HEK293 (cell line): ENCODE measurements around the gene CLINT1.

Experiments used
- CTCF ChIA-PET: fragments of 350-600 bp; formaldehyde crosslinking; extraction: SDS; loops from one replicate; lab custom pipeline; 2021; ENCODE audit warnings: antibody characterized with exemption; lab: Yijun Ruan, JAX
- POLR2A ChIA-PET: fragments of 300-600 bp; formaldehyde crosslinking; extraction: SDS; loops from one replicate; lab custom pipeline; 2020; ENCODE audit warnings: antibody characterized with exemption, inconsistent platforms; lab: Yijun Ruan, JAX
- H3K27ac ChIP-seq: fragments of 200-500 bp; sonication (Bioruptor generic); 2 replicates; pipeline ENCODE4 v1.5.1; 2014; ENCODE audit warnings: low read depth, low read length, control low read depth, inconsistent platforms; ENCODE audit errors: extremely low read depth
- H3K36me3 ChIP-seq, 2 experiments: fragments of 200-500 bp in 1 of 2; sonication (Bioruptor generic) in 1 of 2; 1 replicate in 1 of 2; 2 replicates in 1 of 2; pipeline ENCODE4 v1.5.1; 2014 to 2017; ENCODE audit warnings: inconsistent platforms in 2 of 2, low read length in 2 of 2; ENCODE audit not compliant: control insufficient read depth in 2 of 2, insufficient read depth in 1 of 2
- H3K4me1 ChIP-seq: fragments of 200-500 bp; sonication (Bioruptor generic); 2 replicates; pipeline ENCODE4 v1.5.1; 2014; ENCODE audit warnings: mild to moderate bottlenecking, low read length, inconsistent platforms; ENCODE audit not compliant: control insufficient read depth, insufficient read depth
- H3K4me3 ChIP-seq: 2 replicates; pipeline ENCODE4 v1.5.1; 2011; ENCODE audit warnings: low read depth, mild to moderate bottlenecking, control low read depth, low read length, moderate library complexity
- H3K9me3 ChIP-seq: fragments of 200-500 bp; sonication (Bioruptor generic); 2 replicates; pipeline ENCODE4 v1.5.1; 2014; ENCODE audit warnings: low read depth, low read length, inconsistent platforms; ENCODE audit not compliant: control insufficient read depth, insufficient read depth
- GLI2 ChIP-seq: fragments of 450-650 bp; formaldehyde crosslinking; IDR thresholded peaks from 2 replicates; pipeline ENCODE4; 2017; ENCODE audit warnings: missing biosample characterization, missing genetic modification characterization, low read depth, borderline replicate concordance
- KLF1 ChIP-seq: fragments of 450-650 bp; formaldehyde crosslinking; IDR thresholded peaks from 2 replicates; pipeline ENCODE4 v1.5.1; 2016; ENCODE audit warnings: missing biosample characterization, missing genetic modification characterization
- KLF16 ChIP-seq: fragments of 450-650 bp; formaldehyde crosslinking; IDR thresholded peaks from 2 replicates; pipeline ENCODE4 v1.5.1; 2017; ENCODE audit warnings: missing biosample characterization, missing genetic modification characterization
- KLF8 ChIP-seq: fragments of 450-650 bp; formaldehyde crosslinking; IDR thresholded peaks from 2 replicates; pipeline ENCODE4 v1.5.1; 2016; ENCODE audit warnings: missing biosample characterization, missing genetic modification characterization
- PBX3 ChIP-seq: sonication (generic); formaldehyde crosslinking; IDR thresholded peaks from 2 replicates; pipeline ENCODE4 v1.8.1; 2022; ENCODE audit warnings: mild to moderate bottlenecking, moderate library complexity, missing genetic modification reagents
- SCRT1 ChIP-seq: fragments of 450-650 bp; formaldehyde crosslinking; IDR thresholded peaks from 2 replicates; pipeline ENCODE4 v1.5.1; 2016; ENCODE audit warnings: missing biosample characterization, missing genetic modification characterization, borderline replicate concordance
- SCRT2 ChIP-seq: fragments of 450-650 bp; formaldehyde crosslinking; IDR thresholded peaks from 2 replicates; pipeline ENCODE4 v1.5.1; 2016; ENCODE audit warnings: missing biosample characterization, missing genetic modification characterization
- ZNF157 ChIP-seq: fragments of 450-650 bp; formaldehyde crosslinking; IDR thresholded peaks from 2 replicates; pipeline ENCODE4 v1.5.1; 2016; ENCODE audit warnings: missing biosample characterization, missing genetic modification characterization
- ZNF211 ChIP-seq: fragments of 450-650 bp; formaldehyde crosslinking; IDR thresholded peaks from 2 replicates; pipeline ENCODE4 v1.5.1; 2016; ENCODE audit warnings: low read depth, missing biosample characterization, missing genetic modification characterization
- ZNF223 ChIP-seq: fragments of 450-650 bp; formaldehyde crosslinking; IDR thresholded peaks from 2 replicates; pipeline ENCODE4 v1.5.1; 2016; ENCODE audit warnings: missing biosample characterization, missing genetic modification characterization
- ZNF23 ChIP-seq: fragments of 450-650 bp; formaldehyde crosslinking; IDR thresholded peaks from 2 replicates; pipeline ENCODE4 v1.5.1; 2016; ENCODE audit warnings: missing biosample characterization, missing genetic modification characterization, borderline replicate concordance
- ZNF354C ChIP-seq: fragments of 450-650 bp; formaldehyde crosslinking; IDR thresholded peaks from 2 replicates; pipeline ENCODE4 v1.5.1; 2016; ENCODE audit warnings: missing biosample characterization, missing genetic modification characterization, low read depth, borderline replicate concordance
- ZNF362 ChIP-seq: fragments of 450-650 bp; formaldehyde crosslinking; IDR thresholded peaks from 2 replicates; pipeline ENCODE4 v1.5.1; 2016; ENCODE audit warnings: missing biosample characterization, missing genetic modification characterization
- ZNF394 ChIP-seq: fragments of 450-650 bp; formaldehyde crosslinking; IDR thresholded peaks from 2 replicates; pipeline ENCODE4 v1.5.1; 2016; ENCODE audit warnings: missing biosample characterization, missing genetic modification characterization, mild to moderate bottlenecking, moderate library complexity, borderline replicate concordance
- ZNF510 ChIP-seq: fragments of 450-650 bp; formaldehyde crosslinking; IDR thresholded peaks from 2 replicates; pipeline ENCODE4 v1.5.1; 2018; ENCODE audit warnings: mild to moderate bottlenecking, missing genetic modification characterization, missing biosample characterization; ENCODE audit not compliant: insufficient replicate concordance
- ZNF623 ChIP-seq: fragments of 450-650 bp; formaldehyde crosslinking; IDR thresholded peaks from 2 replicates; pipeline ENCODE4 v1.5.1; 2016; ENCODE audit warnings: missing biosample characterization, missing genetic modification characterization
- ZNF629 ChIP-seq: fragments of 450-650 bp; formaldehyde crosslinking; IDR thresholded peaks from 2 replicates; pipeline ENCODE4 v1.5.1; 2017; ENCODE audit warnings: missing biosample characterization, missing genetic modification characterization
- ZNF654 ChIP-seq: fragments of 450-650 bp; formaldehyde crosslinking; IDR thresholded peaks from 2 replicates; pipeline ENCODE4 v1.5.1; 2016; ENCODE audit warnings: low read depth, missing biosample characterization, missing genetic modification characterization
- ZNF677 ChIP-seq: fragments of 450-650 bp; IDR thresholded peaks from 2 replicates; pipeline ENCODE4 v1.5.0; 2018; ENCODE audit warnings: missing biosample characterization, mild to moderate bottlenecking, missing genetic modification characterization, moderate library complexity
- TF ChIP-seq, protein P1 (sequence below): fragments of 450-650 bp; formaldehyde crosslinking; IDR thresholded peaks from 2 replicates; pipeline ENCODE4 v1.5.1; 2016; ENCODE audit warnings: missing biosample characterization, missing genetic modification characterization
- TF ChIP-seq, protein P2 (sequence below): fragments of 450-650 bp; formaldehyde crosslinking; optimal IDR thresholded peaks from 2 replicates; pipeline ENCODE3; 2016; ENCODE audit warnings: missing biosample characterization, mild to moderate bottlenecking, missing genetic modification characterization

CLINT1 gene

GRCh38 chr5:157740229-157740610 is 118.7 kb downstream of the CLINT1 start:
- ChIA-PET CTCF (interaction anchor here (0.7 kb wide), 1 partner anchor 396 kb away, joined by 3 read pairs; no protein-coding TSS in a partner anchor), POLR2A (no interaction called here)

DNA sequence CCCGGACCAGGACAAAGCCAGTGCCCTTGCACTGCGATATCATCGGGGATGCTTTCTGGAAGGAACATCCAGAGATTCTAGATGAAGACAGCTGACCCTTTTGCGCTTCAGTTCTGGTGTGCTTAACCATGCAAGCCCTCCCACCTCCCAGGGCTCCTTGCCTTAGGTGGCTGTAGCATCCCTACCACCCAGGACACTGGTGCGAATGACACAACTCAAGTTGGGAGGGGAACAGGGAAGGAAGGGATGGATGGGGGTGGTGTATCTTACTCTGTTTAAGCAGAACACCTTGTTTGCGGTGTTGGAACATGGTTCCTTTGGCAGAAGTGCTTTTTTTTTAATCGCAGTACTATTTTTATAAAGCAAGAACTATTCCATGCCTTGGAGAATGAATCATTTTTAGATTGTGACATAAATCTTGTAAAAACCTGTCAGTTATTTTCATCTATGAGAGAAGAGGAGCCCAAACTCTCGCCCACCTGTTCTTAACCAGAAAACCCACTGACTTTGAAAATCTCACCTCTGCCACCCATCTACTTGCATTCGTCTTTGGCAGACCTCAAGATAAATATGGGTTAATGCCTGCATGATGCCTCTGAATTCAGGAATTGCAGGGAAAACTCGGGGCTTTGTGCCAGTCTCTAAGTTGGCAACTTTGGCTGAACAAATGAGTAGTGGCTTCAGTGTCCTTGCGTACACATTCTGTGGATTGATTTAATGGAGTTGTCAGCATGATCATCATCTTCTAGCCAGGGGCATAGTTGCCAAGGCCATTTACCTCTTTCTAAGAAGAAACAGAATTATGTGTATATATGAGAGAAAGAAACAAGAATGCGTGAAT is 119.3 kb downstream of the CLINT1 start:
- Histone ChIP-seq H3K27ac (no peak overlapping the region), H3K36me3 (peaks cover 33 to 34% of the 10 kb centered on the region in 2 experiments), H3K4me3 (no peak overlapping the region), H3K9me3 (no peaks in the 10 kb centered on the region), H3K4me1 (0 out of 2 replicates have a peak, but pooled peaks cover 6% of the 10 kb centered on the region)
- TF ChIP-seq ZNF157 (tag by site-specific recombination) = no peak
- no peak for TF ChIP-seq ZNF629 (tag by site-specific recombination)
- no peak for TF ChIP-seq PBX3
- TF ChIP-seq ZNF362 (tag by site-specific recombination) = no peak
- no peak for TF ChIP-seq GLI2
- TF ChIP-seq, protein P1, sequence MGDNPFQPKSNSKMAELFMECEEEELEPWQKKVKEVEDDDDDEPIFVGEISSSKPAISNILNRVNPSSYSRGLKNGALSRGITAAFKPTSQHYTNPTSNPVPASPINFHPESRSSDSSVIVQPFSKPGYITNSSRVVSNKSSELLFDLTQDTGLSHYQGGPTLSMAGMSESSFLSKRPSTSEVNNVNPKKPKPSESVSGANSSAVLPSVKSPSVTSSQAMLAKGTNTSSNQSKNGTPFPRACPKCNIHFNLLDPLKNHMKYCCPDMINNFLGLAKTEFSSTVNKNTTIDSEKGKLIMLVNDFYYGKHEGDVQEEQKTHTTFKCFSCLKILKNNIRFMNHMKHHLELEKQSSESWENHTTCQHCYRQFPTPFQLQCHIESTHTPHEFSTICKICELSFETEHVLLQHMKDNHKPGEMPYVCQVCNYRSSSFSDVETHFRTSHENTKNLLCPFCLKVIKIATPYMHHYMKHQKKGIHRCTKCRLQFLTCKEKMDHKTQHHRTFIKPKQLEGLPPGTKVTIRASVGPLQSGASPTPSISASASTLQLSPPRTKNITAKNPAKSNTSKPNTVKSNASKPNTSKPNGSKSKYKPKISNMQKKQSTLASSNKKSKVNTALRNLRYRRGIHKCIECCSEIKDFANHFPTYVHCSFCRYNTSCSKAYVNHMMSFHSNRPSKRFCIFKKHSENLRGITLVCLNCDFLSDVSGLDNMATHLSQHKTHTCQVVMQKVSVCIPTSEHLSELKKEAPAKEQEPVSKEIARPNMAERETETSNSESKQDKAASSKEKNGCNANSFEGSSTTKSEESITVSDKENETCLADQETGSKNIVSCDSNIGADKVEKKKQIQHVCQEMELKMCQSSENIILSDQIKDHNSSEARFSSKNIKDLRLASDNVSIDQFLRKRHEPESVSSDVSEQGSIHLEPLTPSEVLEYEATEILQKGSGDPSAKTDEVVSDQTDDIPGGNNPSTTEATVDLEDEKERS (tag by site-specific recombination) = no peak
- no peak for TF ChIP-seq ZNF211
- TF ChIP-seq KLF1 = no peak
- TF ChIP-seq ZNF23 (tag by site-specific recombination) = no peak
- TF ChIP-seq KLF16 (tag by site-specific recombination) = no peak
- TF ChIP-seq, protein P2, sequence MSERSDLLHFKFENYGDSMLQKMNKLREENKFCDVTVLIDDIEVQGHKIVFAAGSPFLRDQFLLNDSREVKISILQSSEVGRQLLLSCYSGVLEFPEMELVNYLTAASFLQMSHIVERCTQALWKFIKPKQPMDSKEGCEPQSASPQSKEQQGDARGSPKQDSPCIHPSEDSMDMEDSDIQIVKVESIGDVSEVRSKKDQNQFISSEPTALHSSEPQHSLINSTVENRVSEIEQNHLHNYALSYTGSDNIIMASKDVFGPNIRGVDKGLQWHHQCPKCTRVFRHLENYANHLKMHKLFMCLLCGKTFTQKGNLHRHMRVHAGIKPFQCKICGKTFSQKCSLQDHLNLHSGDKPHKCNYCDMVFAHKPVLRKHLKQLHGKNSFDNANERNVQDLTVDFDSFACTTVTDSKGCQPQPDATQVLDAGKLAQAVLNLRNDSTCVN (tag by site-specific recombination) = no peak
- TF ChIP-seq ZNF510 (tag by site-specific recombination) = no peak
- TF ChIP-seq ZNF677 (tag by site-specific recombination) = no peak
- CTCF ChIA-PET = interaction anchor here (1.0 to 2.6 kb wide), 2 partner anchors 21 to 307 kb away, joined by 3 to 11 read pairs; no protein-coding TSS in a partner anchor
- POLR2A ChIA-PET = no interaction called here

More at GRCh38 chr5:157740229-157740610, 118.7 kb downstream of the CLINT1 start:
- Histone ChIP-seq H3K4me1 (0 out of 2 replicates have a peak, but pooled peaks cover 11% of the 10 kb centered on the region), H3K27ac (no peak overlapping the region), H3K9me3 (no peaks in the 10 kb centered on the region), H3K36me3 (peaks cover 29% of the 10 kb centered on the region in 2 experiments), H3K4me3 (no peak overlapping the region)
- TF ChIP-seq GLI2 = no peak
- peak; percentile 38; the same call in 1 of the 2 replicates for TF ChIP-seq ZNF654 (tag by site-specific recombination)
- no peak for TF ChIP-seq ZNF354C (tag by site-specific recombination)
- TF ChIP-seq ZNF223 (tag by site-specific recombination) = no peak
- TF ChIP-seq ZNF623 = no peak
- TF ChIP-seq ZNF394 (tag by site-specific recombination) = peak; percentile 79; the same call in 1 of the 2 replicates
- peak; percentile 75 for TF ChIP-seq SCRT1 (tag by site-specific recombination)
- TF ChIP-seq KLF8 (tag by site-specific recombination) = no peak
- peak; percentile 62 for TF ChIP-seq SCRT2 (tag by site-specific recombination)
